ENCODE data around the gene CHD2. TPM values are rescaled to one million over a fixed set of nuclear protein-coding genes. Genes with fewer than 3 reads are reported as not detected.
A peak's percentile ranks its signal among the peaks of the same experiment; 100 is the strongest.

The CHD2 gene
- total RNA-seq, 4 donors from 2014 or later, result 149 to 299 (median 213) TPM

DNA sequence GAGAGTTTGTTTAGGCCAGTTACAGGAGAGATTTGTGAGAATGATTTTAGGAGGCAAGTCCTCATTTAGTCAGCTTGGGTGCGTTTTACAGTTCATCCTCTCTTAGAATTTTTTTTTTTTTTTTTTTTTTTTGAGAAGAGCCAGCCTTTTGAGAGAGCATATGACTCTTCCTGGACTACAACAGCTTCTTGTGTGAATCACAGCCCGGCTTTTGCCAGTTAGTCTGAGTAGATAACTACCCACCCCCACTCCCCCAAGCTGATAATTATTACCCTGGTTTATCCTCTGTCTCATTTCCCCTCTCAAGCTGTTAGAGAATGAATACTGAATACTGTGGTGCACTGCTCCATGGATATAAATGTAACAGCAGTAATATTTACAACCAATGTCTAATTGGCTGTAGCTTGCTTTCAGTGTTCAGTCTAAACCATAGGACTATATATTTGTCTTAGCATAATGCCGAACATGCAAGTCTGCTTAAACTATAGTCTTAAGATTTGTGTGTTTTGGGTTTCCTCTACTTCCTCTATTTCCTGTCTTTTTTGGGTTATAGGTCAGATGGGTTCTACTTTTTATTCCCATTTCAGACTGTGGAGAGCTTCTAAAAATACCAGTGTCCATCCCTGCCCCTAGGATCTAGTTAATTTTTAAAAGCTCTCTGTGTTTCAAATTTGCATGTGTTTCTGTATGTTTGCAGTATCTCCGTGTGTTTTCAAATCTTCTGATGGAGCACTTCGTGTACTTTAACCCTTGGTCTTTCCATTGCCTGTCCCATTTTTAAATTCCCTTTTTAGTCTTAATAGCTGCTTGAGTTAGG lies 8.0 kb downstream of the CHD2 start:
- peaks cover 81 to 83% of the 10 kb centered on the region in 2 donors for H3K4me1 ChIP-seq
- DNase-seq, result peak; percentile 45 to 48

DNA sequence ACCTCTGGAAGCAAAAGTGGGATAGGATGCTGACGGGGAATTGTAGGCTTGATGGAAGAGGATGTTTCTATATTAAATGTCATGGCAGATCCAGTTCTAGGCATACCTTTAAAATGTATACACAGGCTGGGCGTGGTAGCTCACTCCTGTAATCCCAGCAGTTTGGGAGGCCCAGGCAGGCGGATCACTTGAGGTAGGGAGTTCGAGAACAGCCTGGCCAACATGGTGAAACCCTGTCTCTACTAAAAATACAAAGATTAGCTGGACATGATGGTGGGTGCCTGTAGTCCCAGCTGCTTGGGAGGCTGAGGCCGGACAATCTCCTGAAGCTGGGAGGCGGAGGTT lies 8.6 kb downstream of the CHD2 start:
- DNase-seq, result no peak
- H3K36me3 ChIP-seq, result no peaks in the 10 kb centered on the region
- TF ChIP-seq POLR2A (IDR thresholded peaks at IDR 0.05), result no peak
- H3K9me3 ChIP-seq, result no peaks in the 10 kb centered on the region
- peak overlapping the region; percentile 93 to 100 (median 98) for H3K27ac ChIP-seq
- no peaks in the 10 kb centered on the region for H3K27me3 ChIP-seq
- intact Hi-C loops (cut with DNase I), result no loop called here
- WGBS, 2 donors, result 80 to 84% methylated on average over 6 of the region's 6 CpGs
- H3K4me1 ChIP-seq, result peaks cover 87 to 89% of the 10 kb centered on the region in 2 donors
- H3K4me3 ChIP-seq (replicated peaks in 1 of 3), result no peak overlapping the region

More for the DNA sequence above, 8.0 kb downstream of the CHD2 start:
- no peak overlapping the region for H3K4me3 ChIP-seq (replicated peaks in 1 of 3)
- peak overlapping the region; percentile 93 to 100 (median 98) for H3K27ac ChIP-seq
- H3K9me3 ChIP-seq, result no peaks in the 10 kb centered on the region
- 20% methylated on average over 5 of the region's 5 CpGs for WGBS, 2 donors
- intact Hi-C loops (cut with DNase I), result no loop called here
- H3K36me3 ChIP-seq, result no peaks in the 10 kb centered on the region
- TF ChIP-seq, protein P1, sequence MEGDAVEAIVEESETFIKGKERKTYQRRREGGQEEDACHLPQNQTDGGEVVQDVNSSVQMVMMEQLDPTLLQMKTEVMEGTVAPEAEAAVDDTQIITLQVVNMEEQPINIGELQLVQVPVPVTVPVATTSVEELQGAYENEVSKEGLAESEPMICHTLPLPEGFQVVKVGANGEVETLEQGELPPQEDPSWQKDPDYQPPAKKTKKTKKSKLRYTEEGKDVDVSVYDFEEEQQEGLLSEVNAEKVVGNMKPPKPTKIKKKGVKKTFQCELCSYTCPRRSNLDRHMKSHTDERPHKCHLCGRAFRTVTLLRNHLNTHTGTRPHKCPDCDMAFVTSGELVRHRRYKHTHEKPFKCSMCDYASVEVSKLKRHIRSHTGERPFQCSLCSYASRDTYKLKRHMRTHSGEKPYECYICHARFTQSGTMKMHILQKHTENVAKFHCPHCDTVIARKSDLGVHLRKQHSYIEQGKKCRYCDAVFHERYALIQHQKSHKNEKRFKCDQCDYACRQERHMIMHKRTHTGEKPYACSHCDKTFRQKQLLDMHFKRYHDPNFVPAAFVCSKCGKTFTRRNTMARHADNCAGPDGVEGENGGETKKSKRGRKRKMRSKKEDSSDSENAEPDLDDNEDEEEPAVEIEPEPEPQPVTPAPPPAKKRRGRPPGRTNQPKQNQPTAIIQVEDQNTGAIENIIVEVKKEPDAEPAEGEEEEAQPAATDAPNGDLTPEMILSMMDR (IDR thresholded peaks at IDR 0.05), result no peak
- no peak for TF ChIP-seq POLR2A (IDR thresholded peaks at IDR 0.05)
- H3K27me3 ChIP-seq, result no peaks in the 10 kb centered on the region

DNA sequence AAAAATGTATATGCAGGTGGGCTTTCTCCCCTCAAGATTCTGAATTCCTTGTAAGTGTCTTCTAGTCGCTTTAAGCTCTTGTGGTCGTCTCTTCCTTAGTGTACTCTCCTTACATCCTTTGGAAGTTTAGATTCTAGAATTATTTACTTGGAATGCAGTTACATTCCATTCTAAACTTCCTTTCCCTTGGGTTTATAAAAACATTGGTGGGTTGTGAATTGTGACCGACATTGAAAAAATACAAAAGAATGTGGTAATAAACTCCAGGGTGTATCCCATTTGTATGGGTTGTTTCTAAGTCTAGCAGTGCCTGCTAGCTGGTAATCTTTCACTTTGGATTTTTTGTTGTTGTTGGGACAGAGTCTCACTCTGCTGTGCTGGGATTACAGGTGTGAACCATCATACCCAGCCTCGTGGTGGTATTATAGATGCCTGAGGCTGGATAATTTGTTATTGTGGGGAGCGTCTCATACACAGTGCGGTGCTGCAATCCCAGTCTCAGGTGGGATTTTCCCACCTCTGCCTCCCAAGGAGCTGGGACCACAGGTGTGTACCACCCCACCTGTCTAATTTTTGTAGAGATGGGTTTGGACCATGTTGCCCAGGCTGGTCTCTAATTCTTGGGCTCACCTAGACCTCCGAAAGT lies 9.1 kb downstream of the CHD2 start:
- intact Hi-C loops (cut with DNase I), result no loop called here
- WGBS, 2 donors, result 43 to 57% methylated on average over 7 of the region's 7 CpGs
- Histone ChIP-seq H3K4me1 (peaks cover 93 to 95% of the 10 kb centered on the region in 2 donors), H3K27ac (peak overlapping the region; percentile 93 to 100 (median 98)), H3K9me3 (no peaks in the 10 kb centered on the region), H3K36me3 (no peaks in the 10 kb centered on the region), H3K27me3 (no peaks in the 10 kb centered on the region), H3K4me3 (replicated peaks in 1 of 3) (no peak overlapping the region)
- TF ChIP-seq POLR2A (IDR thresholded peaks at IDR 0.05), result no peak
- TF ChIP-seq, protein P1 (IDR thresholded peaks at IDR 0.05), result no peak
- DNase-seq, result no peak

DNA sequence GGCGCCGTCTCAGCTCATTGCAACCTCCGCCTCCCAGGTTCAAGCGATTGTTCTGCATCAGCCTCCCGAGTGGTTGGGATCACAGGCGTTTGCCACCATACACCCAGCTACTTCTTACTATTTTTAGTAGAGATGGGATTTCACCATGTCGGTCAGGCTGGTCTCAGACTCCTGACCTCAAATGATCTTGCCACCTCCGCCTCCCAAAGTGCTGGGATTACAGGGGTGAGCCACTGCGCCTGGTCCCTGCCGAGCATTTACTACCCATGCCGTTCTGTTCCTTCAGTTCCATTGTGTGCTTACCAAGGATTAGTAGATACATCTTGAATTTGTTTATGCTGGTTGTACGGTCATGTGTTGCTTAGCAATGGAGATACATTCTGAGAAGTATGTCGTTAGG lies 10.3 kb downstream of the CHD2 start:
- Histone ChIP-seq H3K4me1 (peaks cover 98 to 99% of the 10 kb centered on the region in 2 donors), H3K36me3 (no peaks in the 10 kb centered on the region), H3K27ac (peak overlapping the region; percentile 16 to 100 (median 98)), H3K9me3 (no peaks in the 10 kb centered on the region), H3K27me3 (no peaks in the 10 kb centered on the region), H3K4me3 (replicated peaks in 1 of 3) (no peak overlapping the region)
- 86 to 93% methylated on average over 13 of the region's 13 CpGs for WGBS, 2 donors
- TF ChIP-seq, protein P1 (IDR thresholded peaks at IDR 0.05), result no peak
- TF ChIP-seq POLR2A (IDR thresholded peaks at IDR 0.05), result no peak
- intact Hi-C loops (cut with DNase I), result no loop called here
- no peak for DNase-seq

DNA sequence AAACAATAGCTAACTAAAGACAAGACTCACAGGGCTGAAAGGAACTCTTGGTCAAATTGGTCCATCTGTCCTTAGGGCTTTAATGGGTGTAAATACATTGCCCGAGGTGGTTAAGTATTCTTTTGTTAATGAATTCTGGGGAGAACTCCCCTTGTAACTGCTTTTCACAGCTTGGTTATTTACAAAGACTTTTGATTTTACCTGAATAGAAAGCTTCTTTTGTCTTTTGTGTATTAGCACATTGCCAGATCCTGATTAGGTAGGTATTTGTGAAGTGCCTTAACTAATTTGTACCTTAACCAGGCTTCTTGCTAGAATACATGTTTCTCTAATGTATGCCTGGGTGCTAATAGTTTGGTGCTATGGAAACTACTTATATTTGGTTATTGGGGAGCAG lies 14.0 kb downstream of the CHD2 start:
- 64 to 67% methylated on average over 1 of the region's 1 CpG for WGBS, 2 donors
- Histone ChIP-seq H3K4me1 (peaks cover 92 to 95% of the 10 kb centered on the region in 2 donors), H3K9me3 (no peaks in the 10 kb centered on the region), H3K27ac (peak overlapping the region; percentile 84 to 100 (median 98)), H3K36me3 (no peaks in the 10 kb centered on the region), H3K27me3 (no peaks in the 10 kb centered on the region), H3K4me3 (replicated peaks in 1 of 3) (no peak overlapping the region)
- intact Hi-C loops (cut with DNase I), result no loop called here
- TF ChIP-seq POLR2A (IDR thresholded peaks at IDR 0.05), result no peak
- TF ChIP-seq, protein P1 (IDR thresholded peaks at IDR 0.05), result no peak
- no peak for DNase-seq

All from thyroid gland (tissue), 4 donors.